Peyer's patch (tissue), 4 donors: ENCODE measurements around the gene CD300C. TPM values are rescaled to one million over a fixed set of nuclear protein-coding genes. Genes with fewer than 3 reads are reported as not detected.
A peak's percentile ranks its signal among the peaks of the same experiment; 100 is the strongest.

Source experiments
- DNase-seq, 3 donors: peaks; one replicate each; pipeline ENCODE4 v3.0.0-alpha.2; 2017 to 2019
- H3K27ac ChIP-seq, 4 donors: fragments of 200-600 bp; sonication (generic); one replicate each; pipeline ENCODE4 v1.5.1; 2016 to 2019
- H3K27me3 ChIP-seq, 2 donors: fragments of 200-600 bp; sonication (generic); one replicate each; pipeline ENCODE4 v1.5.1; 2019
- H3K36me3 ChIP-seq, 3 donors: fragments of 200-600 bp; sonication (generic); one replicate each; pipeline ENCODE4 v1.5.1; 2016 to 2019
- H3K4me1 ChIP-seq, 4 donors: fragments of 200-600 bp; sonication (generic); one replicate each; pipeline ENCODE4 v1.5.1; 2016 to 2019
- H3K4me3 ChIP-seq, 4 donors: fragments of 200-600 bp; sonication (generic); 1 replicate in 3 of 4; 2 replicates in 1 of 4; pipeline ENCODE4 v1.5.1; 2016 to 2019; ENCODE audit warnings: mild to moderate bottlenecking in 1 of 4
- H3K9me3 ChIP-seq, 4 donors: fragments of 200-600 bp; sonication (generic); one replicate each; pipeline ENCODE4 v1.5.1; 2016 to 2019; ENCODE audit warnings: mild to moderate bottlenecking in 1 of 4
- CTCF ChIP-seq, 6 experiments: fragments of 450-650 bp in 4 of 6; fragments of 200-600 bp in 2 of 6; sonication (generic) in 1 of 6; IDR thresholded peaks; one replicate each; pipeline ENCODE4 v1.5.1; 2017 to 2019; ENCODE audit warnings: antibody characterized with exemption in 6 of 6, mild to moderate bottlenecking in 3 of 6, moderate library complexity in 1 of 6
- POLR2A ChIP-seq, 2 donors: fragments of 450-650 bp; IDR thresholded peaks; one replicate each; pipeline ENCODE4 v1.5.1; 2017; ENCODE audit warnings: antibody characterized with exemption in 2 of 2, mild to moderate bottlenecking in 2 of 2, moderate library complexity in 2 of 2
- total RNA-seq, 4 donors: library from RNA; depleted of rRNA; stranded (reverse); fragments of >200 nt; gene quantifications; one replicate each; pipeline ENCODE4 v1.1.0, GENCODE V29; 2016

The CD300C gene
- total RNA-seq, 4 donors from 2014 or later = not detected

- TF ChIP-seq POLR2A (IDR thresholded peaks at IDR 0.05) = no peak
- no peaks in the 10 kb centered on the region for H3K9me3 ChIP-seq
- no peaks in the 10 kb centered on the region for H3K27me3 ChIP-seq
- H3K4me3 ChIP-seq = no peak overlapping the region
- H3K36me3 ChIP-seq = no peaks in the 10 kb centered on the region
- peak in 1 of 3 donors; percentile 15 for DNase-seq
- H3K4me1 ChIP-seq = no peaks in the 10 kb centered on the region
- H3K27ac ChIP-seq = no peak overlapping the region
These were observed 3.1 kb downstream of the CD300C start for GRCh38 chr17:74542727-74543383.

- Histone ChIP-seq H3K4me3 (no peak overlapping the region), H3K27ac (no peak overlapping the region), H3K36me3 (no peaks in the 10 kb centered on the region), H3K4me1 (no peaks in the 10 kb centered on the region), H3K27me3 (no peaks in the 10 kb centered on the region), H3K9me3 (no peaks in the 10 kb centered on the region)
- DNase-seq = peak in 1 of 3 donors; percentile 6
- no peak for TF ChIP-seq POLR2A (IDR thresholded peaks at IDR 0.05)
- no peak for TF ChIP-seq CTCF (IDR thresholded peaks at IDR 0.05)
These were observed 3.7 kb downstream of the CD300C start for GRCh38 chr17:74542166-74542565.

- no peaks in the 10 kb centered on the region for H3K36me3 ChIP-seq
These were observed 4.5 kb downstream of the CD300C start for GRCh38 chr17:74541176-74542111.

GRCh38 chr17:74539281-74539820 is 6.6 kb downstream of the CD300C start:
- Histone ChIP-seq H3K27me3 (no peaks in the 10 kb centered on the region), H3K27ac (no peak overlapping the region), H3K36me3 (no peaks in the 10 kb centered on the region), H3K9me3 (no peaks in the 10 kb centered on the region), H3K4me3 (no peak overlapping the region), H3K4me1 (no peaks in the 10 kb centered on the region)
- TF ChIP-seq CTCF (IDR thresholded peaks at IDR 0.05) (no peak), POLR2A (IDR thresholded peaks at IDR 0.05) (no peak)
- DNase-seq = peak in 1 of 3 donors; percentile 30

More at GRCh38 chr17:74541176-74542111, 4.5 kb downstream of the CD300C start:
- H3K9me3 ChIP-seq = no peaks in the 10 kb centered on the region
- TF ChIP-seq POLR2A (IDR thresholded peaks at IDR 0.05) (no peak), CTCF (IDR thresholded peaks at IDR 0.05) (no peak)
- no peaks in the 10 kb centered on the region for H3K4me1 ChIP-seq
- no peak overlapping the region for H3K4me3 ChIP-seq
- no peaks in the 10 kb centered on the region for H3K27me3 ChIP-seq
- H3K27ac ChIP-seq = no peak overlapping the region
- DNase-seq = peak in 1 of 3 donors; percentile 36

GRCh38 chr17:74536890-74537289 is 9.0 kb downstream of the CD300C start:
- no peak for DNase-seq
- no peaks in the 10 kb centered on the region for H3K36me3 ChIP-seq
- H3K27me3 ChIP-seq = no peaks in the 10 kb centered on the region
- H3K9me3 ChIP-seq = no peaks in the 10 kb centered on the region
- TF ChIP-seq CTCF (IDR thresholded peaks at IDR 0.05) (no peak), POLR2A (IDR thresholded peaks at IDR 0.05) (no peak)
- no peaks in the 10 kb centered on the region for H3K4me1 ChIP-seq
- no peak overlapping the region for H3K27ac ChIP-seq
- H3K4me3 ChIP-seq = no peak overlapping the region

- DNase-seq = peak; percentile 29 to 69 (median 50)
- TF ChIP-seq POLR2A (IDR thresholded peaks at IDR 0.05) = peak in 1 of 2 donors; percentile 26
- TF ChIP-seq CTCF (IDR thresholded peaks at IDR 0.05) = no peak
- Histone ChIP-seq H3K4me3 (no peak overlapping the region), H3K9me3 (no peaks in the 10 kb centered on the region), H3K27me3 (no peaks in the 10 kb centered on the region), H3K27ac (peak overlapping the region in 2 of 4 donors; percentile 25 to 42), H3K4me1 (no peaks in the 10 kb centered on the region), H3K36me3 (no peaks in the 10 kb centered on the region)
These were observed 13.8 kb downstream of the CD300C start for GRCh38 chr17:74532115-74532514.
